ENCODE results near the gene SPDYE4. TPM values are rescaled to one million over a fixed set of nuclear protein-coding genes. Genes with fewer than 3 reads are reported as not detected.

The SPDYE4 gene
- total and polyA plus RNA-seq, 2 experiments from 2014 or later, result not detected

DNA sequence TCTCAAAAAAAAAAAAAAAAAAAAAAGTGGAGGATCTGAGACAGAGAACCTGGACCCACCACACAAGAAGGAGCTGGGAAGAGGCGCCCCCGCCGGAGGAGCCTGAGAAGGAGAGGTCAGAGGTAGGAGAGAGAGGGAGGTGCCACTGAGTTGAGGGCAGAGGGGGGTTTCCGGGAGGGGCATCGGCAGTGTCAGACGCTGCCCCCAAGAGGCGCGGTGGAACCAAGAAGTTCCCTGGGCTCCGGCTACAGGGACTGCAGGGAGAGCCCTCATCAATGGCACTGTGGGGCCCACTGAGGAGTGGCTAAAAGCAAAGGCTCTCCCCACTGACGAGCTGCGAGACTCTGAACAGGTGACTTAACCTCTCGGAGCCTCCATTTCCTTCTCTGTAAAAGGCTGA, 17.9 kb downstream of the SPDYE4 start:
- no peaks in the 10 kb centered on the region for H3K9me2 ChIP-seq (ENCODE audit: insufficient read depth)
- peak; percentile 70 for DNase-seq (ENCODE audit: low spot score)
- H3F3A ChIP-seq (replicated peaks; ENCODE audit: low read depth), result 0 out of 2 replicates have a peak, but pooled peaks cover 2% of the 10 kb centered on the region
- no peaks in the 10 kb centered on the region for H3K79me2 ChIP-seq (replicated peaks; ENCODE audit: insufficient read depth)
- no peak overlapping the region for H3K4me3 Mint-ChIP-seq
- H3K27ac Mint-ChIP-seq, result no peak overlapping the region
- H3K27ac ChIP-seq (ENCODE audit: low read depth), result no peak overlapping the region
- no peaks in the 10 kb centered on the region for H3K36me3 Mint-ChIP-seq (ENCODE audit: low read depth)
- H3K4me1 Mint-ChIP-seq, result peaks cover 12% of the 10 kb centered on the region
- no peaks in the 10 kb centered on the region for H3K9me3 Mint-ChIP-seq
- H3K4me1 ChIP-seq (ENCODE audit: insufficient read depth), result no peaks in the 10 kb centered on the region; the same call in 1 of the 2 replicates
- peaks cover 16% of the 10 kb centered on the region for H3K27me3 Mint-ChIP-seq (ENCODE audit: insufficient read depth, low read depth, poor library complexity)
- peak overlapping the region; percentile 92 for H2AFZ ChIP-seq
- H3K36me3 ChIP-seq (ENCODE audit: insufficient read depth), result no peaks in the 10 kb centered on the region
- no peak overlapping the region for H3K4me2 ChIP-seq
- no peaks in the 10 kb centered on the region for H3K27me3 ChIP-seq (ENCODE audit: insufficient read depth)
- ATAC-seq, result peak; percentile 75
- no peaks in the 10 kb centered on the region for H4K20me1 ChIP-seq (replicated peaks; ENCODE audit: insufficient read depth)
- no peak for TF ChIP-seq JUNB (IDR thresholded peaks at IDR 0.05; ENCODE audit: unreplicated experiment)
- no peak for TF ChIP-seq EZH2phosphoT487 (IDR thresholded peaks at IDR 0.05; ENCODE audit: unreplicated experiment)
- no peak for TF ChIP-seq ZNF114 (CRISPR knock-in tag; IDR thresholded peaks at IDR 0.05)
- TF ChIP-seq, protein P1, sequence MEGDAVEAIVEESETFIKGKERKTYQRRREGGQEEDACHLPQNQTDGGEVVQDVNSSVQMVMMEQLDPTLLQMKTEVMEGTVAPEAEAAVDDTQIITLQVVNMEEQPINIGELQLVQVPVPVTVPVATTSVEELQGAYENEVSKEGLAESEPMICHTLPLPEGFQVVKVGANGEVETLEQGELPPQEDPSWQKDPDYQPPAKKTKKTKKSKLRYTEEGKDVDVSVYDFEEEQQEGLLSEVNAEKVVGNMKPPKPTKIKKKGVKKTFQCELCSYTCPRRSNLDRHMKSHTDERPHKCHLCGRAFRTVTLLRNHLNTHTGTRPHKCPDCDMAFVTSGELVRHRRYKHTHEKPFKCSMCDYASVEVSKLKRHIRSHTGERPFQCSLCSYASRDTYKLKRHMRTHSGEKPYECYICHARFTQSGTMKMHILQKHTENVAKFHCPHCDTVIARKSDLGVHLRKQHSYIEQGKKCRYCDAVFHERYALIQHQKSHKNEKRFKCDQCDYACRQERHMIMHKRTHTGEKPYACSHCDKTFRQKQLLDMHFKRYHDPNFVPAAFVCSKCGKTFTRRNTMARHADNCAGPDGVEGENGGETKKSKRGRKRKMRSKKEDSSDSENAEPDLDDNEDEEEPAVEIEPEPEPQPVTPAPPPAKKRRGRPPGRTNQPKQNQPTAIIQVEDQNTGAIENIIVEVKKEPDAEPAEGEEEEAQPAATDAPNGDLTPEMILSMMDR (conservative IDR thresholded peaks at IDR 0.05; ENCODE audit: low read depth in 2 of 2), result peak; percentile 43 to 68
- TF ChIP-seq STAT1 (IDR thresholded peaks at IDR 0.05; ENCODE audit: unreplicated experiment), result no peak
- TF ChIP-seq EZH2 (IDR thresholded peaks at IDR 0.05; ENCODE audit: low read depth, unreplicated experiment), result no peak
- TF ChIP-seq, protein P2, sequence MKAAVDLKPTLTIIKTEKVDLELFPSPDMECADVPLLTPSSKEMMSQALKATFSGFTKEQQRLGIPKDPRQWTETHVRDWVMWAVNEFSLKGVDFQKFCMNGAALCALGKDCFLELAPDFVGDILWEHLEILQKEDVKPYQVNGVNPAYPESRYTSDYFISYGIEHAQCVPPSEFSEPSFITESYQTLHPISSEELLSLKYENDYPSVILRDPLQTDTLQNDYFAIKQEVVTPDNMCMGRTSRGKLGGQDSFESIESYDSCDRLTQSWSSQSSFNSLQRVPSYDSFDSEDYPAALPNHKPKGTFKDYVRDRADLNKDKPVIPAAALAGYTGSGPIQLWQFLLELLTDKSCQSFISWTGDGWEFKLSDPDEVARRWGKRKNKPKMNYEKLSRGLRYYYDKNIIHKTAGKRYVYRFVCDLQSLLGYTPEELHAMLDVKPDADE (IDR thresholded peaks at IDR 0.05), result no peak
- TF ChIP-seq ZNF331 (CRISPR knock-in tag; IDR thresholded peaks at IDR 0.05; ENCODE audit: low read depth), result no peak
- no peak overlapping the region for H3K4me3 ChIP-seq

DNA sequence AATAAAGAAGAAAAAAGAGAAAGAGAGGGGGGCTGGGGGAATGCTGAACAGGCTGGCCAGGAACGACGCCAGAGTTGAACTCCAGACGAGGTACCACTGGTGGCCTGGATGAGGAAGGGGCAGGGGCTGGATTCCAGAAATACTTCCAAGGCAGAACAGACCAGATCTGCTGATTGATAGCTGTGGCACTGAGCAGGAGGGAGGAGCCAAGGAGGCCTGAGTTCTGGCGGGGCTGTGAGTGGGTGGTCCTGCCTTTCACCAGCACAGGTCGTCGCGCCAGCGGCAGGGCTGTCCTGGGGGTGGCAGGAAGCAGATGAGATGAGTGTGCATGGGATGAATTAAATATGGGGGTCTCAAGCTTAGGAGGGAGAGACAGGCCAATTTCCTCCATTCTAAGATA, 19.2 kb downstream of the SPDYE4 start:
- peak overlapping the region; percentile 43; the same call in 2 of the 3 replicates for H3K4me3 Mint-ChIP-seq

More for the DNA sequence above, 19.2 kb downstream of the SPDYE4 start:
- no peaks in the 10 kb centered on the region for H3K36me3 ChIP-seq (ENCODE audit: insufficient read depth)
- H3F3A ChIP-seq (replicated peaks; ENCODE audit: low read depth), result 0 out of 2 replicates have a peak, but pooled peaks cover 2% of the 10 kb centered on the region
- H3K9me3 Mint-ChIP-seq, result no peaks in the 10 kb centered on the region
- ATAC-seq (peak; percentile 89), DNase-seq (ENCODE audit: low spot score) (peak; percentile 93)
- no peaks in the 10 kb centered on the region for H4K20me1 ChIP-seq (replicated peaks; ENCODE audit: insufficient read depth)
- peaks cover 12% of the 10 kb centered on the region for H3K4me1 Mint-ChIP-seq
- H3K36me3 Mint-ChIP-seq (ENCODE audit: low read depth), result no peaks in the 10 kb centered on the region
- H3K9me2 ChIP-seq (ENCODE audit: insufficient read depth), result no peaks in the 10 kb centered on the region
- H3K27me3 ChIP-seq (ENCODE audit: insufficient read depth), result no peaks in the 10 kb centered on the region
- H3K27ac Mint-ChIP-seq, result peak overlapping the region; percentile 43; the same call in 1 of the 2 replicates
- H3K27ac ChIP-seq (ENCODE audit: low read depth), result no peak overlapping the region
- H3K27me3 Mint-ChIP-seq (ENCODE audit: insufficient read depth, low read depth, poor library complexity), result peaks cover 19% of the 10 kb centered on the region
- H3K4me2 ChIP-seq, result 0 out of 2 replicates have a peak overlapping the region, but pooled peaks have one; percentile 3
- no peaks in the 10 kb centered on the region; the same call in 1 of the 2 replicates for H3K4me1 ChIP-seq (ENCODE audit: insufficient read depth)
- H3K79me2 ChIP-seq (replicated peaks; ENCODE audit: insufficient read depth), result no peaks in the 10 kb centered on the region
- H3K4me3 ChIP-seq, result no peak overlapping the region
- H2AFZ ChIP-seq, result 0 out of 2 replicates have a peak overlapping the region, but pooled peaks have one; percentile 20
- TF ChIP-seq CREB1 (CRISPR knock-in tag; IDR thresholded peaks at IDR 0.05; ENCODE audit: low read depth), result no peak
- TF ChIP-seq POLR2AphosphoS5 (IDR thresholded peaks at IDR 0.05; ENCODE audit: low read depth), result peak; percentile 24; the same call in 1 of the 2 replicates
- TF ChIP-seq, protein P2 (IDR thresholded peaks at IDR 0.05), result no peak
- no peak for TF ChIP-seq ZNF114 (CRISPR knock-in tag; IDR thresholded peaks at IDR 0.05)
- no peak for TF ChIP-seq ZNF331 (CRISPR knock-in tag; IDR thresholded peaks at IDR 0.05; ENCODE audit: low read depth)
